Measurements from ENCODE around the gene MSRB3. TPM values are rescaled to one million over a fixed set of nuclear protein-coding genes. Genes with fewer than 3 reads are reported as not detected.

Gene MSRB3
- total and polyA plus RNA-seq, 2 of the 4 experiments (the other 2 are of a cell fraction) = 31.7 to 35.7 TPM

- no peaks in the 10 kb centered on the region for H3K36me3 ChIP-seq (ENCODE audit: control insufficient read depth, insufficient read depth, low read length)
- H3K27me3 ChIP-seq (ENCODE audit: control insufficient read depth, insufficient read depth, low read length) = no peaks in the 10 kb centered on the region
- H2AK5ac ChIP-seq (ENCODE audit: low read depth, low read length) = no peak overlapping the region
- no peak overlapping the region for H3K27ac ChIP-seq (ENCODE audit: insufficient read depth, low read length)
- H2BK120ac ChIP-seq (ENCODE audit: low read depth, low read length) = no peak overlapping the region
- no TSS peak for BruUV-seq (replicated peaks)
- intact Hi-C loops (cut with micrococcal nuclease) = no loop called here
- no peak overlapping the region for H4K91ac ChIP-seq (ENCODE audit: insufficient read depth, low read depth, low read length)
- H3K4ac ChIP-seq (ENCODE audit: low read depth, low read length) = no peak overlapping the region
- TF ChIP-seq SMC3 (IDR thresholded peaks at IDR 0.05; ENCODE audit: low read depth, low read length) (no peak), ELK1 (IDR thresholded peaks at IDR 0.05; ENCODE audit: borderline replicate concordance, low read depth, low read length) (no peak), NFE2L2 (IDR thresholded peaks at IDR 0.05; ENCODE audit: low read depth, low read length) (no peak), FOS (IDR thresholded peaks at IDR 0.05; ENCODE audit: low read depth, low read length) (no peak), CTCF (conservative IDR thresholded peaks at IDR 0.05; ENCODE audit: low read depth, low read length) (no peak), RCOR1 (IDR thresholded peaks at IDR 0.05; ENCODE audit: insufficient replicate concordance, low read length) (no peak), CHD1 (IDR thresholded peaks at IDR 0.05; ENCODE audit: low read depth, low read length) (no peak), CEBPB (IDR thresholded peaks at IDR 0.05; ENCODE audit: low read depth, low read length) (no peak), BHLHE40 (IDR thresholded peaks at IDR 0.05; ENCODE audit: low read depth, low read length) (no peak), MAZ (IDR thresholded peaks at IDR 0.05; ENCODE audit: borderline replicate concordance, low read depth, low read length) (no peak), POLR2A (IDR thresholded peaks at IDR 0.05; ENCODE audit: low read depth, low read length) (no peak), MXI1 (IDR thresholded peaks at IDR 0.05; ENCODE audit: borderline replicate concordance, low read depth, low read length) (no peak), RFX5 (IDR thresholded peaks at IDR 0.05; ENCODE audit: low read depth, low read length) (no peak), MAFK (IDR thresholded peaks at IDR 0.05; ENCODE audit: low read depth, low read length) (no peak)
- TF ChIP-seq, protein P1, sequence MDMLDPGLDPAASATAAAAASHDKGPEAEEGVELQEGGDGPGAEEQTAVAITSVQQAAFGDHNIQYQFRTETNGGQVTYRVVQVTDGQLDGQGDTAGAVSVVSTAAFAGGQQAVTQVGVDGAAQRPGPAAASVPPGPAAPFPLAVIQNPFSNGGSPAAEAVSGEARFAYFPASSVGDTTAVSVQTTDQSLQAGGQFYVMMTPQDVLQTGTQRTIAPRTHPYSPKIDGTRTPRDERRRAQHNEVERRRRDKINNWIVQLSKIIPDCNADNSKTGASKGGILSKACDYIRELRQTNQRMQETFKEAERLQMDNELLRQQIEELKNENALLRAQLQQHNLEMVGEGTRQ (IDR thresholded peaks at IDR 0.05; ENCODE audit: low read depth, low read length) = no peak
- dilution Hi-C loops (cut with HindIII; ENCODE audit: low sequenced_read_pairs, unreplicated experiment) = no loop called here
- no peak overlapping the region for H4K5ac ChIP-seq (ENCODE audit: low read depth, low read length)
- H3K4me1 ChIP-seq (ENCODE audit: control insufficient read depth, insufficient read depth, low read length) = no peaks in the 10 kb centered on the region
- no peak overlapping the region for H3K56ac ChIP-seq (ENCODE audit: extremely low read depth, insufficient read depth, low read length)
- H2AFZ ChIP-seq (replicated peaks; ENCODE audit: low read length, poor library complexity) = no peak overlapping the region
- 93% methylated on average over 3 of the region's 10 CpGs; no CpG with 5 or more reads in 1 of the 2 experiments for WGBS, 2 experiments (ENCODE audit: extremely low coverage in 2 of 2, insufficient read length in 1 of 2)
- no peak overlapping the region for H3K4me3 ChIP-seq (ENCODE audit: insufficient read depth, low read depth, low read length)
- no peaks in the 10 kb centered on the region for H3K9me3 ChIP-seq (ENCODE audit: control insufficient read depth, insufficient read depth, low read length)
- H3K14ac ChIP-seq (replicated peaks; ENCODE audit: low read depth, low read length) = no peak overlapping the region
- in situ Hi-C loops (cut with MboI; ENCODE audit: low sequenced_read_pairs) = no loop called here
- no peak overlapping the region for H4K8ac ChIP-seq (ENCODE audit: low read depth in 2 of 2, low read length in 2 of 2)
- DNase-seq (no peak), ATAC-seq (ENCODE audit: low read depth) (no peak)
- H3K4me2 ChIP-seq (ENCODE audit: low read depth, low read length) = no peak overlapping the region
- H3K9me1 ChIP-seq (ENCODE audit: insufficient read depth, low read length) = no peaks in the 10 kb centered on the region; the same call in 1 of the 2 replicates
- ChIA-PET CTCF (interaction anchor here (0.8 kb wide), 1 partner anchor 11 kb away, joined by 3 read pairs; no protein-coding TSS in a partner anchor), POLR2A (ENCODE audit: unreplicated experiment) (no interaction called here)
- no peaks in the 10 kb centered on the region for H3K79me1 ChIP-seq (ENCODE audit: low read depth in 1 of 2, low read length in 2 of 2)
- H4K20me1 ChIP-seq (ENCODE audit: insufficient read depth, low read length) = no peaks in the 10 kb centered on the region
- H2AK9ac ChIP-seq (replicated peaks; ENCODE audit: low read depth, low read length, poor library complexity) = no peak overlapping the region
- no peak overlapping the region for H3K18ac ChIP-seq (ENCODE audit: low read depth, low read length)
- no peak overlapping the region for H3K23ac ChIP-seq (ENCODE audit: low read depth, low read length)
- no peak overlapping the region for H2BK15ac ChIP-seq (ENCODE audit: low read depth, low read length)
- H2BK20ac ChIP-seq (ENCODE audit: low read depth, low read length) = no peak overlapping the region
- H3K9ac ChIP-seq (ENCODE audit: low read depth, low read length) = no peak overlapping the region
- H2BK5ac ChIP-seq (ENCODE audit: low read depth, low read length, poor library complexity, severe bottlenecking) = no peak overlapping the region
Observed at GRCh38 chr12:65508276-65509035, 230.0 kb downstream of the MSRB3 start.

Measured in IMR-90 (cell line).